DND-41 (cell line): ENCODE results near the gene TTLL9.

ENCODE experiments used
- CTCF ChIP-seq: IDR thresholded peaks from 2 replicates; pipeline ENCODE4 v1.5.1; 2012; ENCODE audit warnings: borderline replicate concordance, low read length, moderate library complexity, mild to moderate bottlenecking; ENCODE audit not compliant: poor library complexity, severe bottlenecking; ENCODE audit errors: extremely low read depth
- EZH2 ChIP-seq: IDR thresholded peaks from 3 replicates; pipeline ENCODE4 v1.6.1; 2012; ENCODE audit warnings: borderline replicate concordance, low read depth, mild to moderate bottlenecking, moderate library complexity, low read length, inconsistent platforms; ENCODE audit not compliant: severe bottlenecking

- TF ChIP-seq CTCF, result no peak
- no peak for TF ChIP-seq EZH2
Measured at GRCh38 chr20:31894980-31895675, 24.7 kb downstream of the TTLL9 start.
